MM.1S (cell line): ENCODE measurements around the gene DDN.

ENCODE experiments used
- DNase-seq: peaks from one replicate; pipeline ENCODE4 v3.0.0-alpha.2; 2015
- H2AFZ ChIP-seq: fragments of 300-600 bp; sonication (generic); 2 replicates; pipeline ENCODE4 v1.6.0; 2016; ENCODE audit warnings: antibody characterized with exemption, low read length
- H3F3A ChIP-seq: fragments of 300-600 bp; sonication (generic); 2 replicates; pipeline ENCODE4 v1.6.1; 2016; ENCODE audit warnings: mild to moderate bottlenecking, antibody characterized with exemption, low read length, moderate library complexity, mixed read lengths; ENCODE audit not compliant: insufficient read depth
- H3K27ac ChIP-seq: fragments of 300-600 bp; sonication (generic); 2 replicates; pipeline ENCODE4 v1.5.1; 2016; ENCODE audit warnings: mild to moderate bottlenecking, low read length
- H3K27me3 ChIP-seq: fragments of 300-600 bp; sonication (generic); replicated peaks from 2 replicates; pipeline ENCODE4 v1.6.0; 2016; ENCODE audit warnings: low read length; ENCODE audit not compliant: insufficient read depth
- H3K36me3 ChIP-seq: fragments of 300-600 bp; sonication (generic); replicated peaks from 2 replicates; pipeline ENCODE4 v1.6.1; 2016; ENCODE audit warnings: mild to moderate bottlenecking, low read length, mixed read lengths; ENCODE audit not compliant: insufficient read depth
- H3K4me1 ChIP-seq: fragments of 300-600 bp; sonication (generic); 2 replicates; pipeline ENCODE4 v1.6.1; 2016; ENCODE audit warnings: low read length, mixed read lengths
- H3K4me2 ChIP-seq: fragments of 300-600 bp; sonication (generic); 2 replicates; pipeline ENCODE4 v1.6.0; 2016; ENCODE audit warnings: low read depth, low read length
- H3K4me3 ChIP-seq: fragments of 300-600 bp; sonication (generic); 2 replicates; pipeline ENCODE4 v1.5.1; 2016; ENCODE audit warnings: low read length, mixed read lengths
- H3K79me2 ChIP-seq: fragments of 300-600 bp; sonication (generic); 2 replicates; pipeline ENCODE4 v1.6.1; 2016; ENCODE audit warnings: mixed run types, low read length, mixed read lengths
- H3K9ac ChIP-seq: fragments of 300-600 bp; sonication (generic); 2 replicates; pipeline ENCODE4 v1.6.1; 2016; ENCODE audit warnings: low read length, mixed read lengths
- H3K9me2 ChIP-seq: fragments of 300-600 bp; sonication (generic); replicated peaks from 2 replicates; pipeline ENCODE4 v1.6.1; 2016; ENCODE audit warnings: mild to moderate bottlenecking, low read length, mixed read lengths; ENCODE audit not compliant: insufficient read depth
- H3K9me3 ChIP-seq: fragments of 300-600 bp; sonication (generic); replicated peaks from 2 replicates; pipeline ENCODE4 v1.6.1; 2016; ENCODE audit warnings: mild to moderate bottlenecking, low read length, mixed read lengths; ENCODE audit not compliant: insufficient read depth
- H4K20me1 ChIP-seq: fragments of 300-600 bp; sonication (generic); 2 replicates; pipeline ENCODE4 v1.6.1; 2016; ENCODE audit warnings: mild to moderate bottlenecking, low read length, moderate library complexity, mixed read lengths; ENCODE audit not compliant: insufficient read depth
- CTCF ChIP-seq: fragments of 300-600 bp; sonication (generic); IDR thresholded peaks from 2 replicates; pipeline ENCODE4 v1.5.1; 2016; ENCODE audit warnings: antibody characterized with exemption, low read length, mixed read lengths
- EZH2 ChIP-seq: fragments of 300-600 bp; sonication (generic); optimal IDR thresholded peaks from 2 replicates; pipeline ENCODE3; 2017; ENCODE audit warnings: low read depth, mild to moderate bottlenecking, antibody characterized with exemption, low read length, mixed read lengths
- EZH2phosphoT487 ChIP-seq: fragments of 300-600 bp; sonication (generic); IDR thresholded peaks from 2 replicates; pipeline ENCODE4 v1.6.1; 2018; ENCODE audit warnings: antibody characterized with exemption, low read length

DDN gene

GRCh38 chr12:48956279-48957140, 42.7 kb downstream of the DDN start:
- Histone ChIP-seq H3K4me3 (peak overlapping the region; percentile 95), H3K4me2 (peak overlapping the region; percentile 85), H3K9ac (peak overlapping the region; percentile 60), H3K4me1 (peaks cover 15% of the 10 kb centered on the region), H3K27ac (no peak overlapping the region), H3K79me2 (peaks cover 51% of the 10 kb centered on the region), H3K27me3 (no peaks in the 10 kb centered on the region), H3F3A (no peaks in the 10 kb centered on the region; the same call in 1 of the 2 replicates), H3K9me3 (no peaks in the 10 kb centered on the region), H2AFZ (peak overlapping the region; percentile 94), H4K20me1 (no peaks in the 10 kb centered on the region), H3K9me2 (no peaks in the 10 kb centered on the region), H3K36me3 (no peaks in the 10 kb centered on the region)
- no peak for DNase-seq
- TF ChIP-seq EZH2 (no peak), EZH2phosphoT487 (no peak), CTCF (no peak; the same call in 1 of the 2 replicates)

GRCh38 chr12:48954841-48955501, 44.2 kb downstream of the DDN start:
- no peak for DNase-seq

DNA sequence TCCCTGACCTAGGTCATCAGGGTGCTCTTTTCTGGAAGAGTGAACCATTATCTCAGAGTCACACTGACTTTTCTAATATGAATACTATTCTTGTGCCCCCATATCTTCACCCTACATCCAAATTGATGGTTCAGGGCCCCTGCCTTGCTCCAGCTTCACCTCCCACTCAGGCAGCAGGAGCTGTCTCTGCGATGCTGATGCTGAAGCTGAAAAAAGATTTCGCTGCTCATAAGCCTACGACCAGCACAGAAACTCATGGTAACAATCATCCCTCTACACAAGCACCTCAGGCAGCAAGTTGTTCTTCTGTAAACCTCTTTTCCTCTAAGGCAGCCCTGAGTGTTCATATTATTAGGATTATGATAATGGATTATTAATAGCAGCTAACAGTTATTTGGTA, 45.1 kb downstream of the DDN start:
- no peaks in the 10 kb centered on the region for H3K36me3 ChIP-seq
- H4K20me1 ChIP-seq, result no peaks in the 10 kb centered on the region
- DNase-seq, result no peak
- no peak overlapping the region for H3K9ac ChIP-seq
- H2AFZ ChIP-seq, result no peak overlapping the region
- H3F3A ChIP-seq, result no peaks in the 10 kb centered on the region; the same call in 1 of the 2 replicates
- H3K4me1 ChIP-seq, result peaks cover 15% of the 10 kb centered on the region
- H3K79me2 ChIP-seq, result peaks cover 60% of the 10 kb centered on the region
- no peak overlapping the region for H3K4me2 ChIP-seq
- H3K9me3 ChIP-seq, result no peaks in the 10 kb centered on the region
- no peak overlapping the region for H3K27ac ChIP-seq
- H3K9me2 ChIP-seq, result no peaks in the 10 kb centered on the region
- no peaks in the 10 kb centered on the region for H3K27me3 ChIP-seq
- no peak for TF ChIP-seq EZH2
- no peak for TF ChIP-seq EZH2phosphoT487
- TF ChIP-seq CTCF, result no peak
- no peak overlapping the region for H3K4me3 ChIP-seq

More at GRCh38 chr12:48954841-48955501, 44.2 kb downstream of the DDN start:
- H3K27me3 ChIP-seq, result no peaks in the 10 kb centered on the region
- no peak overlapping the region for H3K27ac ChIP-seq
- peaks cover 56% of the 10 kb centered on the region for H3K79me2 ChIP-seq
- H3K4me2 ChIP-seq, result no peak overlapping the region
- no peak overlapping the region for H2AFZ ChIP-seq
- no peaks in the 10 kb centered on the region; the same call in 1 of the 2 replicates for H3F3A ChIP-seq
- H3K9ac ChIP-seq, result no peak overlapping the region
- H4K20me1 ChIP-seq, result no peaks in the 10 kb centered on the region
- no peaks in the 10 kb centered on the region for H3K9me3 ChIP-seq
- no peaks in the 10 kb centered on the region for H3K36me3 ChIP-seq
- H3K4me1 ChIP-seq, result peaks cover 15% of the 10 kb centered on the region
- H3K9me2 ChIP-seq, result no peaks in the 10 kb centered on the region
- TF ChIP-seq EZH2 (no peak), EZH2phosphoT487 (no peak), CTCF (no peak)
- no peak overlapping the region for H3K4me3 ChIP-seq
